Measurements from ENCODE around the gene IL10RA.
"Not testable (repeated sequence)": the region's sequence is repeated elsewhere in the genome, so short reads cannot be mapped to it uniquely, and the experiment has no call there.

The IL10RA gene

DNA sequence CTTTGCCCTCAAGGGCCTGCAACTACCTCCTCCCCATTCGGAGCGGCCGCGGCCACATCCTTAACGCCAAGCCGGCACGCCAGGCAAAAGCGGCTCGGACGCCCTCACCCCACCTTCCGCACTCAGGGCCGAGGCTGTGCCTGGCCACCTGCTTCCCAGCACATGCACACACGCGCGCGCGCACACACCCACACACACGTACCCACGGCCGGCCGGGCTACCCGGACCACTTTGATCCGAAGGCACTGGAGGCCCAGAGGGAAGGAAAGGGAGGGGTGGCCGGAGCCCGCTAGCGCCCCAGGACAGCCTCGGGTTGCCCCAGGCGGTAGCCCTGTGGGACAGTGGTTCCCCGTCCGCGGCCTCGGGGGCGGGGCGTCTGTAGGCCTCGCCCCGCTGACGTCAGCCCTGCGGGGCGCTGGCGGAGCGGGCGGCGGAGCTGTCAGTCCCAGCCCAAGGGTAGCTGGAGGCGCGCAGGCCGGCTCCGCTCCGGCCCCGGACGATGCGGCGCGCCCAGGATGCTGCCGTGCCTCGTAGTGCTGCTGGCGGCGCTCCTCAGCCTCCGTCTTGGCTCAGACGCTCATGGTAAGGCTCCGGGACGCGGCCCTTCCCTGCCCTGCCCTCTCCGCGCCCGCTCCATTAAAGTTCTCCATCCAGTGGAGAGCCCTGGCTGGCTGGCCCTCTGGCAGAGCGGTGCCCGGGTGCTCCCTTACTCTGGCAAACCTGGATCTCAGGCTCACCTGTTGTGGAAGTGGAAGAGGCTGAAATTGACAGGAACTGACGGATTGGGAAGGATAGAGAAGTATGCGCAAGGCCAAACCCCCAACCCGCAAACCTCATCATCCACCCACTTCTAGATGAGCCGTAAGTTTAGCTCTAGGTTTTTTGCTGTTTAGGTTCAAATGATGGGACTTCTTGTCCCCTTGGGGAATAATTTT is at the start of gene IL10RA:
Gene IL10RA, plus strand, starts transcription at position 442 of the 935 bp plus-strand sequence. Its CDS starts 74 bp downstream, at position 516.
- DNase-seq (ENCODE audit: low read depth in 2 of 3, low spot score in 1 of 3): peak; percentile 72 to 78 (median 74)

DNA sequence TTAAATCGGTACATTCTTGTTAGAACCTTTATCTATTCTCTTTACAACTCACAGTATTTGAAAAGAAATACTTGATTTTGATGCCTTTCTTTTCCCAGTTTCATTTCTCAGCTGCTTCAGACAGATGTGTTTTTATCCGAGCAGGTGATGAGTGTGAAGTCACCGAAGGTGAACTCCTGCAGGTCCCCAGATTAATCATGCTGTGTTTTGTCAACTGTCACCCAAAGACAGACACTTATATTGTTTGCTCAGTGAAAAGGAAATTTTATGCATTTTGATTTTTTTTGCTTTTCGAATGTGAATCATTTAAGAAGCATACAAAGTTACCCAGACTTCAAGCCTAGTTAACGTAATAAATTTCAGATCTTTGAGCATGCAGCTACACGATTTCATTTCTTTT is 49.2 kb upstream of the IL10RA start:
- DNase-seq (ENCODE audit: low read depth in 2 of 3, low spot score in 1 of 3): no peak

DNA sequence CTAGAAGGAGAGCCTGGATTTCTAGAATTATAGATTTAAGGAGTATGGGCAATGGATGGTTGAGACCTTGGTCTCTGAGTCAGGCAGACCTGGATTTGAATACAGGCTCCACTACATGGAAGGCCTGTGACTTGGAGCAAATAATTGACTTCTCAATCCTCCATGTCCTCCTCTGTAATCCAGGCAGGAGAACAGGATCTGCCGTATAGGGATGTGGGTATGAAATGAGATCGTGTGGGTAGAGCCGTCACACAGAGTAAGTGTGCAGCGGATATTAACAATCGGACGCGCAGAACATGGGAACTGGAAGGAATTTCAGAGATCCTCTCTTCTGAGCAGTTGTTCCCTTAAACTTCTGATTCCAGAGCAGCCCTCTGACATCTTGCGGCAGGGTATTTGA is 45.5 kb upstream of the IL10RA start:
- DNase-seq (ENCODE audit: low read depth in 2 of 3, low spot score in 1 of 3): no peak

DNA sequence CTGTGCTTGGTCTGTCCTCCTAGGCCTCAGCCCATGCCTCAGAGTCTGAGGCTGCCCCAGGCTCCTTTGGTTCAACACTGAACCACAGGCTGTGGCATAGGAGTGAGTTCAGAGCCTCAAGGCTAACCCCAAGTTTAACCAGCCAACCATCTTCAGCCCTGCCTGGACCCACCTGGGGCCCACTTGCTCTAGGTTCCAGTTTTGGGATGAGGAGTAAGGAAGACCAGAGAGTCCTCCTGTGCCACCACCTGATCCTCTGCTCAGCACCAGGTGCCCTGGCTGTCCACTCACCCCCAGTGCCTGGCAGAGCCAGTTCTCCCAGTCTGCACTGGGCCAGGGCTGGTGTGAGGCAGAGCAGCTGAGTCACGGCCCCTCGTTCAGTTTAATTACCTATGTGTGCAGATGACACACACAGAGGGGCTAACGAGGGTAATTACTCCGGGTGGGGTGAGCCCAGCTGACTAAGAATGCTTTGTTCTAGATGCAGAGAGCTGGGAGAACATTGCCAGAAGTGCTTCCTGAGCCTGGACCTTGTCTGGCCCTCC is 45.0 kb upstream of the IL10RA start:
- no peak for DNase-seq (ENCODE audit: low read depth in 2 of 3, low spot score in 1 of 3)

DNA sequence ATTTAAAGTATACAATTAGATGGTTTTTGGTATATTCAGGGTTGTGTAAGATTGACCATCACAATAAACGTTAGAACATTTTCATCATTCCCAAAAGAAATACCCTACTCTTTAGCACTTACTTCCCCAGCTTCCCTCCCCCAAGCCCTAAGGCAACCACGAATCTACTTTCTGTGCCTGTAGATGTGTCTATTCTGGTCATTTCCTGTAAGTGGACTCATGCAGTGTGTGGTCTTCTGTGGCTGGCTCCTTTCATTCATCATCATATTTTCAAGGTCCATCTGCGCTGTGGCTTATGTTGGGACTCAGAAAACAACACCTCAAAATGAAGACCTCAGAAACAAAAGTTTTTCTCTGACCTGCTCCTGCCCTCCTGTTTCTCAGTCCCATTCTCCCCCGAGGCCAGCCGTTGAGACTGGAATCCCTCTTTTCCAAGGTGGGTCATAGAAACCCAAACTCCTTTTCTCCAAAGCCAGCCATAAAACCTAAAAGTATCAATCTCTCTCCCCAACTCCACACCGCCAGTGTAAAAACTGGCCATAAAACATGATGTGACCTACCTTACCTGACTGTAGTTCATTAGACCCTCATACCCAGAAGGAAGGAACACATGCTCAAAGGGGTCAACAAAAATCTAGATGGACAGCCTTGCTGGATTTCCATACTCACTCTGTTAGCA is 44.1 kb upstream of the IL10RA start:
- no peak for DNase-seq (ENCODE audit: low read depth in 2 of 3, low spot score in 1 of 3)

DNA sequence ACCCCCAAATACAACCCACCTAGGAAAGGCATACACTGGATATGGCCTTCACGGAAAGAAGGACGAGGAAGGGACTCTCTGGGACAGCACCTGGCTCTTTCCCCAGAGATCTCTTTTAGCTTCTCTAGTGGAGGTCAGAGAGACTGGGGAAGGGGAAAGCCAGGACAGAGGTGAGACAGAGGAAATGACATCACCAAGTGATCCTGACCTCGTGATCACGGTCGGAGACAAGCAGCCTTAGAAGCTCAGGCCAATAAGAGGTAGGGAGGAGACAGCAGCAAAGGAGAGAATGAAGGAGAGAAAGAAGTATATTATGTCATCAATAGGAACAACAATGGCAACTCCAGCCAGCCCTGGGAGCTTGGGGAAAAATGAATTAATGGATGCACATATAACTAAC is 41.6 kb upstream of the IL10RA start:
- DNase-seq (ENCODE audit: low read depth in 2 of 3, low spot score in 1 of 3): no peak

DNA sequence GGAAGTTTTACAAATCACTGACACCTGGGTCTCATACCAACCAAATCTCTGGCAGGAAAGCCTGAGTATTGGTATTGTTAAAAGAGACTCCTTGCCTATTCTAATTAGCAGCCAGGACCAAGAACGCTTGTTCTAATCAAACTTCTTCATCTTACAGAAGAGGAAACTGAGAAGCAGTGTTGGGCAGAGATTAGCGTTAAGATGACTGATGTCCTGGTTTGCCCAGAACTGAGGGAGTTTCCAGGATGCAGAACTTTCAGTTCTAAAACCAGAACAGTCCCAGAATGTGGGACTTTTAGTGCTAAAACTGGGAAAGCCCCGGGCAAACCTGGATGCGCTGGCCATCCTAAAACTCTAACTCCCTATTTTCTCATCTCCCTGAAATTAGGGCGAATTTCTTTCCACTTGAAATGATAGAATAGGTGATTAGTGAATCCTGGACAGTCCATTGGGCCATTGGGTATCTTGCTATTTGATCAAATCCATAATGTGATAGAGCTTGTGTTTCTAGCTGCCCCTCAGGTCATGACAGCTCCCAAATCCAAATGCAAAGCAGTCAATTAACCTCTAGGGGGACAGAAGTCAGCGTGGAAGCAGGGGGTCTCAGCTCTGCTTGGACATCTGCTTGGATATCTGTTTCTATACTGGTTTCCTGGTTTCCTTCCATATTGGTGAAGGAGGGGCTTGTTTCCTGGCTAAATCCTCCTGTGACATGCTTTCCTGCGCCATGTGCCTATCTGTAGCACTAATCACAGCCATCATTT is 41.0 kb upstream of the IL10RA start:
- DNase-seq (ENCODE audit: low read depth in 2 of 3, low spot score in 1 of 3): no peak

DNA sequence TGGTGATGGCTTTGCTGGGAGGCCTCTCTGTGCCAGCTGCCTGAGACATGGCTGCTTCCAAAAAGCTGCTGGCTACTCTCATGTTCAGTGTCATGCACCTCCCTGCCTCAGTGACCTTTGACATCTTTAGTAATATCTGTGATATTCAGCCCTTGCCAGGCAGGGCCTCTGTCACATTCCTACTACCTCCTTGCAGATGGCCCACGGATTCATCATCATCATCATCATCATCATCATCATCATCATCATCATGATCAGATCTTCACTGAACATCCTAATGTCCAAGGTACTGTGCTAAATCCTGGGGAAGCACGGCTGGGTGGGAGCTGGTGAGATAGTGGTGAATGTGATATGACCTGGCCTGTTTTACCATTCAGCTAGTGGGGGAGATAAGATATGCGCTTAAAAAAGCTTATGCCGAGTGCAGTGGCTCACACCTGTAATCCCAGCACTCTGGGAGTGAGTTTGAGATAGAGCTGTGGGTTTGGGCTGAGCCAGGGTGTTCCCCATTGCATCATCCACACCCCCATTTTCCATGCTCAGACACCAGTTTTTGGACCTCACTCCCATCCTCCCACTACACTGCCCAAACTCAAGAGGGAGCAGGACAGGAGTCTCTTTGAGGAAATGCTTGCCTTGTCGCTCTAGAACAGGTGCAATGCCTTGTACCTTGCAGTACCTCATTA is 39.9 kb upstream of the IL10RA start:
- DNase-seq (ENCODE audit: low read depth in 2 of 3, low spot score in 1 of 3): no peak

DNA sequence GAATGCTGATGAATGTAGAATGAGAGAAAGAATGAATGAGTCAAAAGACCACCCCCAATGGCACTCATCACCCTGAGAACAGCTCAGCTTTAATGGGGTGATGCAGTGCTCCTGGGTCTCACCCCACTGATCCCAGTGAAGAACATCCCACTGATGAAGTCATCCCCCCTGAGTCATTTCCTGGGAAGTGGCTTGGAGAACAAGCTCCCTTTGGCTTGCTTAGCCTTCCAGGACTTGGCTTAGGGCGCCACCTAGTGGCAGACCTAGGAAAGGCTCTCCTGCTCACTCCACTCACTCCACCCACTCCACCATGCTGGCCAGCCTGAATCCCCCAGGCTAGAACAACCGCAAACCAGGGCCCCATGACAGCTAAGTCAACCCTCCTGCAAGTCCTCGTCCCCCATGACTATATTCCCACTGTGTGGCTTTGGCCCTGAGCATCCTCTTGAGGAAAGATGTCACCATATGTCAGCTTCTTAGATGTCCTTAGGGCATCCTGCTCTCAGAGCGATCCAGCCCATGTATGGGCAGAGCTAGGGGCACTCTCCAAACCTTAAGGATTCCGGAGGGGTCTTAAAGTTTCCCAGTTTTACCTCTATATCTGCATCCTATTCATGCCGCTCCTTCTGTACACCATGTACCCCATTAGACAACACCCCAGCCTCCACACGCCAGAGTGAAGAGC is 39.2 kb upstream of the IL10RA start:
- DNase-seq (ENCODE audit: low read depth in 2 of 3, low spot score in 1 of 3): peak; percentile 81 to 90 (median 82)

DNA sequence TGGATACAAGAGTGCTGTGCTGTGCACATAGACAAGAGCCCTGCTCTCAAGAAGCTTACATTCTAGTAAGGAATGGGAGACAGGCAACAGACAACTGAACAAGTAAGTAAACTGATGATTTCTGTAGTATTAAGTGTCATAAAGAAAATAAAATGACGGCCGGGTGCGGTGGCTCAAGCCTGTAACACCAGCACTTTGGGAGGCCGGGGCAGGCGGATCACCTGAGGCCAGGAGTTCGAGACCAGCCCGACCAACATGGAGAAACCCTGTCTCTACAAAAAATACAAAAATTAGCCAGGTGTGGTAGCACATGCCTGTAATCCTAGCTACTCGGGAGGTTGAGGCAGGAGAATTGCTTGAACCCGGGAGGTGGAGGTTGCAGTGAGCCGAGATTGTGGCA is 38.4 kb upstream of the IL10RA start:
- not testable (repeated sequence) for DNase-seq (ENCODE audit: low read depth in 2 of 3, low spot score in 1 of 3)

DNA sequence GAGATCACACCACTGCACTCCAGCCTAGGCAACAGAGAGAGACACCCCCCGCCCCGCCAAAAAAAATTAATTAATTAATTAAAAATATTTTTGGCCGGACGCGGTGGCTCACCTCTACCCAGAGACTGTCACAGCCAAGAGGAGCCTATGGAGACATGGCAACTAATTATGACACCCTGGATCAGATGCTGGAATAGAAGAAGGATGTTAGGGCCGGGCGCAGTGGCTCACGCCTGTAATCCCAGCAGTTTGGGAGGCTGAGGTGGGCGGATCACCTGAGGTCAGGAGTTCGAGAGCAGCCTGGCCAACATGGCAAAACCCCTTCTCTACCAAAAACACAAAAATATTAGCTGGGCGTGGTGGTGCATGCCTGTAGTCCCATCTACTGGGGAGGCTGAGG is 37.7 kb upstream of the IL10RA start:
- not testable (repeated sequence) for DNase-seq (ENCODE audit: low read depth in 2 of 3, low spot score in 1 of 3)

DNA sequence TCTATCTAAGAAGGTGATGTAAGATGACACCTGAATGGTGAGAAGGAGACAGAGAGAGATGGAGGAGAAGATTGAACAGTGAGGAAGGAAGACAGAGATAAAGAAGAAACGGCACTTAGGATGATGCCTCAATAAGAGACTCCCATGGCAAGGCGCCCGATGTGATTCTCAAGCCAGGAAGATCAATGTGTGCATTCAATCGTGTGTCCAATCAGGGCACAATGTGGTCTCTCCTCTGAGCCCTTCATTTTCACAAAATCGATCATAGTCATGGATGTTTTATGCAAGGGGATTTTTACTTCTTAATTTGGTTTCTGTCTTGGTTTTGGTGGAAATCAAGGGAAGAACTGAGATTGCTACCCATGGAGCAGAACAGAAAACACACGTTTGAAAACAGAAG is 37.1 kb upstream of the IL10RA start:
- DNase-seq (ENCODE audit: low read depth in 2 of 3, low spot score in 1 of 3): no peak

DNA sequence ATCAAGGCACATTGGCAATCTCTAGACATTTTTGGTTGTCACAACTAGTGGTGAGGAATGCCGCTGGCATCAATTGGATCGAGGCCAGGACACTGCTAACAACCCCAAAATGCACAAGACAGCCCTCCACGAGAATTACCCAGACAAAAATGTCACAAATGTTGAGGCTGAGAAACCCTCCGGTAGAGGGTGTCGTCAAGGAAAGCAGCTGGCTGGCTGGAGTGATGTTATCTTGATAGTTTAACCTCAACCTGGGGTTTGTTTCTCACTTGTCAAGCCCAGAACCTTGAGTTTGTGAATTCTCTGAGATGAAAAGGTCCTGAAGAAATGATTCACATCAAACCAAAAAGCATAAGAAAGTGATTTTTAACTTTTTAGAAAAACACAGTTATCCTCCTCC is 35.9 kb upstream of the IL10RA start:
- peak in 2 of 3 donors; percentile 46 to 50 for DNase-seq (ENCODE audit: low read depth in 2 of 3, low spot score in 1 of 3)

DNA sequence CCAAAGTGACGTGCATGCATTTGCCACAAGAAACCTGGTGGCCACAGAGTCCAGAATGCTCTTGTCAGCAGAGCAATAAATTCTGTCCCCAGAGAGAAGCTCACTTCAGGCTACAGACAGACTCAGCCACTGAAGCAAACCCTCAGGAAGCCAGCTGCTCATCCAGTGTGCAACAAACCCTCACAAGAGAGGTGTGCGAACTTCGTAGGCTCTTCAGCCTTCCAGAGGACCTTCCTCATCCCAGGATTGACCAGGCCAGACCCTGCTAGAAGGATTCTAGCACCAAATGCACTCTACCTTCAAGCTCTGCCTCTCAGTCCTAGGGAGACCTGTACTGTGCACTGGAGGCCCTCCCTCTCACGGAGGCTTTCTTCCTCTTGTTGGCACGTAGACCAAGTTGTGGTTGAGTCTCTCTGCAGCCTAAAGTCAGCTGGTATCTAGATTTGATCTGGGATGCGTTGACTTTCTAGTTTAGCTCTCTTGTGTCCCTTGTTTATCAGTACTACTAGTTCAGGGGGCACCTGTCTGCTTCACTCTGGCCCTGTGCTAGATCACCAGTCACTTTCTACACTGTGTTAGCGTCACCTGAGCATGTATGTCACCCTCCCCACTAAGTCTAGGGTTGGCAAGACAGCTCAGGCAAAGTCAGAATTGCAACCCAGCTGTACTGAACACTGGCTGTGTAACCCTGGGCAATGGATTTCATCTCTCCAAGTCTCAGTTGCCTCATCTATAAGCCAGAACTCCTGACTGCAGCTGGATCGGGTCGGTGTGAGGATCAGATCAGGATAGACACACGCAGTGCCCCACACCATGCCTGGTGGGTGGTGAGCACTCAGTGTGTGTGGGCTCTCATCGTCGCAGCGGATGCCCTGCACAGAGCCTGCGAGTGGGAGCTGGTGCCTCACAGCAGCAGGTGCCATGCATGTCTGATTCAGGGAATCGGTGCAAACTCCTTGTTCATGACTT is 34.9 kb upstream of the IL10RA start:
- DNase-seq (ENCODE audit: low read depth in 2 of 3, low spot score in 1 of 3): no peak

DNA sequence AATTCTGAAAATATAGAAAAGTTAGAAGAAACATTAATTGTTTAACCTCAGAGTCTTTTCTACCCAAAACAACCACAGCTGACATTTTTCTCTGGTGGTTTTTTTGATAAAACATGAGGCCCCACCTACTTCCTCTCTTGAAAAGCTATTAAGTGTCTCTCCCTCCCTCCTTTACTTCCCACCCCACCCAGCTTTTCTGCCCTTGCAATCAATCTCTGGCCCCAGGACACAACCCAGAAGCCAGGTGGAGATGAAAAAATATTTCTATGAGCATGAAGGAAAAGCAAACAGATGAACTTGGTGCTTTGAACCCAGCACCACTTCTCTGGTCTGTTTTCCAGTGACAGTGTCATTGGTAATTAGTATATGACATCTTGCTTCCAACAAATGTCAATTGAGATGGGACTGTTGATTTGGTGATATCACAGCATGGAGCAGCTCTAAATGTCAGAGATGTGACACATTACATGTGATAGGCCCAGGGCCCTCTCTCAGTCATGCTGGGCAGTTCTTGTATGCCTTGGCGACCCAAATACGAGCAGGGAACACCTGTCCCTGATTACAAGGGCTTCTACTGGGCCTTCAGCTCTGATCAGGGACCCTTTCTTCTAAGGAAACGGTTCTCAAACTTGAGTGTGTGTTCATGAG is 33.0 kb upstream of the IL10RA start:
- DNase-seq (ENCODE audit: low read depth in 2 of 3, low spot score in 1 of 3): no peak

DNA sequence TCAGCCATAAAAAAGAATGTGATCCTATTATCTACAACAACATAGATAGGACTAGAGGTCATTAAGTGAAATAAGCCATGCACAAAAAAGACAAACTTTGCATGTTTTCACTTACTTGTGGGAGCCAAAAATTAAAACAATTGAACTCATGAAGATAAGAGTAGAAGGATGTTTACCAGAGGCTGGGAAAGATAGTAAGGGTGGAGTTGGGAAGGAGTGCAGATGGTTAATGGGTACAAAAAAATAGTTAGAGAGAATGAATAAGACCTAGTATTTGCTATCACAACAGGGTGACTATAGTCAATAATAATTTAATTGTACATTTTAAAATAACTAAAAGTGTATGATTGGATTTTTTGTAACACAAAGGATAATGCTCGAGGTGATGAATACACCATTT is 27.2 kb upstream of the IL10RA start:
- DNase-seq (ENCODE audit: low read depth in 2 of 3, low spot score in 1 of 3): no peak

DNA sequence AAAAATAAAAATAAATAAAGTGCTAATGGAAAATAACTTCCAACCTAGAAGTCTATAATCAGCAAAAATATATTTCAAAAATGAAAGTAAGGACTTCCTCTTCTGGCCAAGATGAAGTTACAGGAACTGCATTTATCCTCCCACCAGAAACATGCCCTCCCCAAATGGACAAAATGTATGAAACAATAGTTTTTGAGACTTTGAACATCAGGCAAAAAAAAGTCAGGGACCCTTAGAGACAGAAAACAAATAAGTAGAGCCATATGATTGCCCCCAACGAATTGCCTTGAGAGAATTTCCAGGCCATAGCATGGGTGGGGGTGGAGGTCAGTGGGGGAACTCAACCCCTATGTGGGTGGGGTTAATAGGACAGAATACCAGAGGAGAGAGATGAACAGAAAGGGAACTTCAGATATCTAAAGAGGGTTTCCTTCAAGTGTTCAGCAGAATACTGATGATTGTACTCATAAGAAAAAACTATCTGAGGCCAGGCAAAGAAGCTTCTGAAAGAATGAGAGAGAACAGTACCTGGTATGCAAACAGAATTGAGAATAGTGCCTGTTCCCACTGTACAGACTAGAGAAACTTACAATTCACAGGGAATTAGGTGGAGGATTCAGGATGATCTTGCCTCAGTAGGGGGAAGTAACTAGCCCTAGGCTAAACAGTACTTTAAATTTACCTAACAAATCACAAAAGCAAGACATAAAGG is 26.6 kb upstream of the IL10RA start:
- no peak for DNase-seq (ENCODE audit: low read depth in 2 of 3, low spot score in 1 of 3)

DNA sequence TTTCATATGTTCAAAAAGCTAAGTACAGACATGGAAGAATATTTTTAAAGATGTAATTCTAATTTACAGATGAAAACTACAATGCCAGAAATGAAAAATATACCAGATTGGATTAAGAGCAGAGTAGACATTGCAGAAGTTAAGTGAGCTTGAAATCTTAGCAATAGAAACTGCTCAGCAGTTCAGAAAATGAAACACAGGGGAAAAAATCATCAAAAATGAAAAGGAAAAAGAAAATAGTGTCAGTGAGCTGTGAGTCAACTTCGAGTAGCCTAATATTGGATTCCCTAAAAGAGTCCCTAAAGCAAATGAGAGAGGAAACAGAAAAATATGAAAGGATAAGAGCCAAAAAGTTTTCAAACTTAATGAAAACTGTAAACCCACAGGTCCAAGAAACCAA is 25.8 kb upstream of the IL10RA start:
- no peak for DNase-seq (ENCODE audit: low read depth in 2 of 3, low spot score in 1 of 3)

Measured in stimulated activated CD4-positive, alpha-beta T cell treated with anti-CD3 and anti-CD28 coated beads, Interleukin-12 subunit alpha, Interleukin-12 subunit beta, amount 100 ng/mL, for 48 hours (primary cell).